Tibial artery (tissue), 4 donors: Measurements from ENCODE around the gene CDH4.

ENCODE experiments used
- DNase-seq, 2 donors: peaks; one replicate each; pipeline ENCODE4 v3.0.0-alpha.2; 2019
- H3K27ac ChIP-seq, 2 donors: fragments of 200-600 bp; sonication (generic) in 1 of 2; 1 replicate in 1 of 2; 2 replicates in 1 of 2; pipeline ENCODE4 v1.5.1; 2018 to 2019; ENCODE audit warnings: mild to moderate bottlenecking in 1 of 2
- H3K27me3 ChIP-seq, 2 donors: fragments of 200-600 bp; sonication (generic) in 1 of 2; one replicate each; pipeline versions ENCODE4 v1.5.1 to v1.6.0; 2016 to 2019
- H3K36me3 ChIP-seq, 3 donors: fragments of 200-600 bp; sonication (generic) in 2 of 3; one replicate each; pipeline ENCODE4 v1.5.1; 2016 to 2019; ENCODE audit warnings: mild to moderate bottlenecking in 2 of 3
- H3K4me1 ChIP-seq, 4 donors: fragments of 200-600 bp; sonication (generic) in 2 of 4; 1 replicate in 3 of 4; 2 replicates in 1 of 4; pipeline ENCODE4 v1.5.1; 2016 to 2019
- H3K4me3 ChIP-seq, 2 donors: fragments of 200-600 bp; sonication (generic) in 1 of 2; 1 replicate in 1 of 2; 2 replicates in 1 of 2; pipeline ENCODE4 v1.5.1; 2018 to 2019; ENCODE audit warnings: mild to moderate bottlenecking in 2 of 2
- H3K9me3 ChIP-seq, 3 donors: fragments of 200-600 bp; sonication (generic) in 1 of 3; one replicate each; pipeline ENCODE4 v1.5.1; 2016 to 2019
- intact Hi-C: fragments of 100-400 bp; cut with DNase I; formaldehyde crosslinking; loops from one replicate; pipeline ENCODE4 v1.15.0; 2023; ENCODE audit warnings: low total_unique reads
- TF ChIP-seq, protein P1 (sequence below), 2 experiments: fragments of 200-600 bp in 1 of 2; fragments of 450-650 bp in 1 of 2; IDR thresholded peaks; one replicate each; pipeline ENCODE4 v1.5.1; 2017 to 2019; ENCODE audit warnings: antibody characterized with exemption in 2 of 2, mild to moderate bottlenecking in 1 of 2, moderate library complexity in 1 of 2

Gene CDH4

DNA sequence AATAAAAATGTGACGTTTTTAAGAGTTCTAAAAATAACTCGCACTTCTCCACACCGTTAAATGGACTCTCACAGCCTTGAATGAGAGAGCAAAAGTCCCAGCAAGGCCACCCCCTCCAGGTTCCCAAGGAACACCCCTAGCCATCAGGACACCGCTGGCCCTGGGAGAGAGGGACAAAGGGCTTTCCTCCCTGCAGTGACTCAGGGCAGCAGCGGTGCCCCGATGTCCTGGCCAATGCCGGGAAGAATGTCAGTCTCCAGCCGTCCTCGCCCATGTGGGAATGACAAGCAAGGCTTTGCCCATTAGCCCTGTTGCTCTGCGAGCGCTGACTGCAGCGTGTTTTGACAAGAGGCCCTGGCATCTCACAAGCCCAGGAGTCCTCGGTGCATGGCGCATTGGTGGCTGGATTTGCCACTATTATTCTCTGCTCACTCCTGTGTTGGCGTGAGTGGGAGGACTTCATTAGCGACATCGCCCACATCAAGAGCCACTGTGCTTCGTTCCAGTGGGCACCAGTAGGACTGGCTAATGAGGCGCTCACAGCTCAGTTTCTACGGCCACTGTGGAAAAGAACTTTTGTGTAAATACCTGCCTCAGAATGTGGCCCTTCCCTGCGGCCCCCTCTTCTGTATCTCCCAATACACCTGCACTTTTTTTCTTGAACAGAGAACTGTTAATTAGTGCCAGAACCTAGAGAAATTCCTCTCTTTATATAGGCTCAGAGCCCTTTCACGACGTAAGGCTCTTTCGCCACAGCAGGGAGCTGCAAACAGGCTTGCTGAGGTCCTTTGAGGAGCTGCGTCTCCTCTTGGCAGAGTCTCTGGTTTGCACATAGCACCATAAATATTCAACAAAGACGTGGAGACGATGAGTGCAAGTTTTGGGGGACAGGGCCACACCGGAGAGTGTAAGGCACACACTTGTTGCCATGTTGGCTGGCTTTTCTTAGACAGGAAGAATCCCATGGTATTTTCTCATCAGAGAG lies 477.0 kb downstream of the CDH4 start:
- Histone ChIP-seq H3K4me1 (no peaks in the 10 kb centered on the region), H3K4me3 (no peak overlapping the region), H3K27me3 (peaks cover 0 to 35% of the 10 kb centered on the region in 2 donors), H3K9me3 (no peaks in the 10 kb centered on the region), H3K27ac (no peak overlapping the region), H3K36me3 (no peaks in the 10 kb centered on the region)
- TF ChIP-seq, protein P1, sequence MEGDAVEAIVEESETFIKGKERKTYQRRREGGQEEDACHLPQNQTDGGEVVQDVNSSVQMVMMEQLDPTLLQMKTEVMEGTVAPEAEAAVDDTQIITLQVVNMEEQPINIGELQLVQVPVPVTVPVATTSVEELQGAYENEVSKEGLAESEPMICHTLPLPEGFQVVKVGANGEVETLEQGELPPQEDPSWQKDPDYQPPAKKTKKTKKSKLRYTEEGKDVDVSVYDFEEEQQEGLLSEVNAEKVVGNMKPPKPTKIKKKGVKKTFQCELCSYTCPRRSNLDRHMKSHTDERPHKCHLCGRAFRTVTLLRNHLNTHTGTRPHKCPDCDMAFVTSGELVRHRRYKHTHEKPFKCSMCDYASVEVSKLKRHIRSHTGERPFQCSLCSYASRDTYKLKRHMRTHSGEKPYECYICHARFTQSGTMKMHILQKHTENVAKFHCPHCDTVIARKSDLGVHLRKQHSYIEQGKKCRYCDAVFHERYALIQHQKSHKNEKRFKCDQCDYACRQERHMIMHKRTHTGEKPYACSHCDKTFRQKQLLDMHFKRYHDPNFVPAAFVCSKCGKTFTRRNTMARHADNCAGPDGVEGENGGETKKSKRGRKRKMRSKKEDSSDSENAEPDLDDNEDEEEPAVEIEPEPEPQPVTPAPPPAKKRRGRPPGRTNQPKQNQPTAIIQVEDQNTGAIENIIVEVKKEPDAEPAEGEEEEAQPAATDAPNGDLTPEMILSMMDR (IDR thresholded peaks at IDR 0.05), result no peak
- no peak for DNase-seq
- intact Hi-C loops, result no loop called here

- Histone ChIP-seq H3K27ac (no peak overlapping the region), H3K27me3 (peaks cover 0 to 43% of the 10 kb centered on the region in 2 donors), H3K9me3 (no peaks in the 10 kb centered on the region), H3K4me1 (no peaks in the 10 kb centered on the region), H3K4me3 (no peak overlapping the region), H3K36me3 (no peaks in the 10 kb centered on the region)
- intact Hi-C loops, result no loop called here
- TF ChIP-seq, protein P1 (IDR thresholded peaks at IDR 0.05), result no peak
- DNase-seq, result no peak
Measured at GRCh38 chr20:61730631-61731362, 478.7 kb downstream of the CDH4 start.

- no peaks in the 10 kb centered on the region for H3K36me3 ChIP-seq
- TF ChIP-seq, protein P1 (IDR thresholded peaks at IDR 0.05), result no peak
- no peak overlapping the region for H3K27ac ChIP-seq
- intact Hi-C loops, result no loop called here
- H3K4me3 ChIP-seq, result no peak overlapping the region
- H3K27me3 ChIP-seq, result peaks cover 0 to 46% of the 10 kb centered on the region in 2 donors
- H3K4me1 ChIP-seq, result no peaks in the 10 kb centered on the region
- H3K9me3 ChIP-seq, result no peaks in the 10 kb centered on the region
- DNase-seq, result no peak
Measured at GRCh38 chr20:61731363-61732181, 479.5 kb downstream of the CDH4 start.

DNA sequence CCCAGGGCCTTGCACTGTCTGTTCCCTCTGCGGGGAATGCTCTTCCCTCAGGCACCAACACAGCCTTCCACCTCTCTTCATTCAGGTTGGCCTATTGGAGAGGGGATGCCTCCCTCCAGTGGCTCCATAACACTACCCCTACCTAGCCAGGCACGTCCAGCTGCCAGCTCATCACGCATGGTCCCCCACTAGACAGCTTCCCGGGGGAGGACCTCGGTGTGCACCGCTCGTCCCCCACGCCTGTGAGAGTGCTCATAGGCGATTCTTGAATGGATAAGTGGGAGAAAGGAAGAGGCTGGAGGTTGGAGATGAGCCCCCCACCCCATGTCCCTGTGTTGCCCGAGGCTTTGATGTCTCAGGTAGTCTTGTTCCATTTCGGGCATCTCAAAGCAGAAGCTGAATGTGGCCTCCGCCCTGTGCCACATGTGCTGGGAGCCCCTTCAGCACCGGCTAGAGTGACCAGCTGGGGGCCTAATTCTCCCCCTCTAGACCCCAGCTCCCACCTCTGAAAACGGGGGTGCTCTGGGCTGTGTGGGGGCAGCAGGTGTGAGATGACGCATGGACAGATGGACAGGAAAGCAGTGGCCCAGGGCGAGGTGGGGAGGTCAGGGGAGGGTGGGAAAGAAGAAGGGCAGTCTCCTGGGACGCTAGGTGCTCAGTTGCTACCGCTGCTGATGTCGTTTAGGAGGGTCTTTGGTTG lies 480.6 kb downstream of the CDH4 start:
- intact Hi-C loops, result no loop called here
- DNase-seq, result no peak
- Histone ChIP-seq H3K36me3 (no peaks in the 10 kb centered on the region), H3K9me3 (no peaks in the 10 kb centered on the region), H3K4me3 (no peak overlapping the region), H3K27ac (no peak overlapping the region), H3K27me3 (peaks cover 0 to 55% of the 10 kb centered on the region in 2 donors), H3K4me1 (no peaks in the 10 kb centered on the region)
- TF ChIP-seq, protein P1 (IDR thresholded peaks at IDR 0.05), result no peak

GRCh38 chr20:61733216-61733615 lies 481.2 kb downstream of the CDH4 start:
- no peak overlapping the region for H3K4me3 ChIP-seq
- no peaks in the 10 kb centered on the region for H3K36me3 ChIP-seq
- no peak for DNase-seq
- H3K27me3 ChIP-seq, result peaks cover 0 to 59% of the 10 kb centered on the region in 2 donors
- H3K27ac ChIP-seq, result no peak overlapping the region
- no peaks in the 10 kb centered on the region for H3K9me3 ChIP-seq
- TF ChIP-seq, protein P1 (IDR thresholded peaks at IDR 0.05), result no peak
- no peaks in the 10 kb centered on the region for H3K4me1 ChIP-seq
- intact Hi-C loops, result no loop called here
